ENCODE data around the gene FNDC5.

Gene FNDC5

DNA sequence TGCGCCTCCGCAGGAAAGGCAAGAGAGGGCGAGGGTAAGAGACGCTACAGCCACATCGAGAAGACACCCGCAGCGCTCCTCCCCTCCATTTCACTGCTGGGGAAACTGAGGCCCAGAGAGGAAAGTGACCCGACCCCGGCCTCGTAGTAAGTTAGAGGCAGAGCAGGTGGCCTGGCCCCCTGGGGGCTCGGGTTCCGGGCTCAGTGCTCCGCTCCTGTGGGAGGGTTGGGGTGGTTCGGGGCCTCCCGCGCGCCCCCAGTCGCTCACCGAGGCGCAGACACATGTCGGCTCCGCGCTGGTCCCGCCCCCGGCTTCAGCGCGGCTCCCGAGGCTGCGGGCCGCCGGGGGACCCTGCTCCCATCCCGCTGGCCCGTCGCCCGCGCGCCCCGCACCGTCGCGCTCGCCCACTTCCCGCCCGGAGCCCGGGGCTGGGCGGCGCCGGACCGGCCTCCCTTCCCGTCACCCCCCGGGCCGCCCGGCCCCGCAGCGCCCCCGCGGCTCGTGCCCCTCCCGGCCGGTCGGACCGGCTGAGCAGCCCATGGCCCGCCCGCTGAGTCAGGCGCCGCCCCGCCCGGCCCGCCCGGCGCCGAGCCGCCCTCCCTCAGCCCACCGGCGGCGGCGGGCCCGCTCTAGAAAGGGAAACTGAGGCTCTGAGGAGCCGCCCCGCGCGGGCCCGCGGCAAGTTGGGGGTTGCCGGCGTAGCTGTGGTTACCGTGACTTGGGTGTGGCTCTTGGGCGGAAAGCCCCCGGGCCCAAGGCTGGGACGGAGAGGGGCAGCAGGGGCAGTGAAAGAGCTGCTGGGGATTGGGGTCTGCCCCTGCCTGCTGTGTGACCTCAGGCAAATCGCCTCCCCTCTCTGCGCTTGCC is 30.5 kb upstream of the FNDC5 start, which contains the start of gene TMEM54:
Gene TMEM54 (minus strand): TSS at position 434 of the 867 bp plus-strand sequence. CDS start 151 bp downstream, at position 283.
- no peaks in the 10 kb centered on the region for H3K27me3 ChIP-seq (ENCODE audit: insufficient read depth, poor library complexity, severe bottlenecking)
- no peak within 1 kb of the TSS for H3K27ac ChIP-seq (ENCODE audit: poor library complexity, severe bottlenecking)
- peak within 1 kb of the TSS; percentile 81 for H3K4me3 ChIP-seq (ENCODE audit: severe bottlenecking)
- ATAC-seq (ENCODE audit: low read depth), result peak; percentile 58
- peak; percentile 22 for TF ChIP-seq CTCF (IDR thresholded peaks at IDR 0.05; ENCODE audit: poor library complexity, severe bottlenecking)
- no peaks in the 10 kb centered on the region for H3K4me1 ChIP-seq (ENCODE audit: insufficient read depth, poor library complexity, severe bottlenecking)
- peak; percentile 49 for DNase-seq (ENCODE audit: low spot score)
- H3K9me3 ChIP-seq (ENCODE audit: severe bottlenecking), result no peaks in the 10 kb centered on the region
- H3K36me3 ChIP-seq (ENCODE audit: low read depth), result no peaks in the 10 kb centered on the region

- Histone ChIP-seq H3K27ac (ENCODE audit: poor library complexity, severe bottlenecking) (no peak overlapping the region), H3K36me3 (ENCODE audit: low read depth) (no peaks in the 10 kb centered on the region), H3K27me3 (ENCODE audit: insufficient read depth, poor library complexity, severe bottlenecking) (no peaks in the 10 kb centered on the region), H3K4me1 (ENCODE audit: insufficient read depth, poor library complexity, severe bottlenecking) (no peaks in the 10 kb centered on the region), H3K9me3 (ENCODE audit: severe bottlenecking) (no peaks in the 10 kb centered on the region), H3K4me3 (ENCODE audit: severe bottlenecking) (peak overlapping the region; percentile 81)
- no peak for DNase-seq (ENCODE audit: low spot score)
- TF ChIP-seq CTCF (IDR thresholded peaks at IDR 0.05; ENCODE audit: poor library complexity, severe bottlenecking), result no peak
- peak; percentile 6; the same call in 1 of the 3 replicates for ATAC-seq (ENCODE audit: low read depth)
Measured at GRCh38 chr1:32900371-32900955, 29.8 kb upstream of the FNDC5 start.

DNA sequence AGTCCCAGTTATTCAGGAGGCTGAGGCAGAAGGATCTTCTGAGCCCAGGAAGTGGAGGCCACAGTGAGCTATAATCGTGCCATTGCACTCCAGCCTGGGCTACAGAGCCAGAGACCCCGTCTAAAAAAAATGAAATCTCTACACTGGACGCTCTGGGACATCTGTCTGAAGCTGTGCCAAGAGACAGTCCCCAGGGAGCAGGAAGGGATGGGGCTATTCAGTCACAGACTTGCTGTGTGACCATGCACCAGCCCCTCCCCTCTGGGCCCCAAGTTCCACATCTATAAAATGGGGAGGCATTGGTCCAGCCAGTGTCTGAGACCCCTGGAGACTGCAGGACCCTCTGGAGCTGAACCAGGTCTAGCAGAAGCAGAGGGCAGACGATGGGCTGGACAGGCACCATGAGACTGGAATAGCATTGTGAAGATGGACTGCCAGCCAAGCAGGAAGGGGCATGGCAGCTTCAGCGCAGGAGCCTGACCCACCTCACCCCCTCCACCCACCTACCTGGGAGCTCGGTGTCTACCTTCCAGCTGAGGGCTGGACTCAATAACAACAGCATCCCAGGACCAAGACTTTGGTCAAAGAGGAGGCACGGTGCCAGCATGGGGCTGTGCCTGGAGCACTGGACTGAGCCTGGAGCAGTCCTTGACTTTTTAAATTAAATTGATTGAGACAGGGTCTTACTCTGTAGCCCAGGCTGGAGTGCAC is 29.0 kb upstream of the FNDC5 start:
- DNase-seq (ENCODE audit: low spot score) (peak; percentile 32), ATAC-seq (ENCODE audit: low read depth) (no peak)
- Histone ChIP-seq H3K4me3 (ENCODE audit: severe bottlenecking) (no peak overlapping the region), H3K27ac (ENCODE audit: poor library complexity, severe bottlenecking) (no peak overlapping the region), H3K9me3 (ENCODE audit: severe bottlenecking) (no peaks in the 10 kb centered on the region), H3K36me3 (ENCODE audit: low read depth) (no peaks in the 10 kb centered on the region), H3K27me3 (ENCODE audit: insufficient read depth, poor library complexity, severe bottlenecking) (no peaks in the 10 kb centered on the region), H3K4me1 (ENCODE audit: insufficient read depth, poor library complexity, severe bottlenecking) (no peaks in the 10 kb centered on the region)
- no peak for TF ChIP-seq CTCF (IDR thresholded peaks at IDR 0.05; ENCODE audit: poor library complexity, severe bottlenecking)

DNA sequence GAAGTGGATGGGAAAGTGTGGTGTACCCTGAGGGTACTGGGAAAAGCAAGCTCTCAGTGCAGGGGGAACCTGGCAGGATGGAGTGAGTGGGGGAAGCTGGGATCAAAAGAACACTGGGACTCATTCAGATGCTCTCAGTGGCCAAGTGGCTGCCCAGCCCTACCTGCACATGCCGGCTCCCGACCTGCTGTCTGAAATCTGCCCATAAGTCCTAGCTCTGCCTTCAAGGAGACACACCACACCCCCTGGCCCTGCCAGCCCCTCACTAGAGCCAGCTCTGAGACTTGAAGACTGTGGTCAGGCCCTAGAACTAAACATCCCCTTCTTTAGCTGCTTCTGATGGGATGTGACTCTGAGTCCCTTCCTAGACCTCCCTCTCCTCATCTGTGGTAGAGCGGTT is 28.2 kb upstream of the FNDC5 start:
- DNase-seq (ENCODE audit: low spot score), result no peak
- Histone ChIP-seq H3K4me1 (ENCODE audit: insufficient read depth, poor library complexity, severe bottlenecking) (no peaks in the 10 kb centered on the region), H3K36me3 (ENCODE audit: low read depth) (no peaks in the 10 kb centered on the region)

More for the DNA sequence above, 28.2 kb upstream of the FNDC5 start:
- no peaks in the 10 kb centered on the region for H3K9me3 ChIP-seq (ENCODE audit: severe bottlenecking)
- no peak for ATAC-seq (ENCODE audit: low read depth)
- no peaks in the 10 kb centered on the region for H3K27me3 ChIP-seq (ENCODE audit: insufficient read depth, poor library complexity, severe bottlenecking)
- H3K27ac ChIP-seq (ENCODE audit: poor library complexity, severe bottlenecking), result no peak overlapping the region
- no peak overlapping the region for H3K4me3 ChIP-seq (ENCODE audit: severe bottlenecking)
- TF ChIP-seq CTCF (IDR thresholded peaks at IDR 0.05; ENCODE audit: poor library complexity, severe bottlenecking), result no peak

Measured in RWPE2 (cell line).